GM04504 (cell line): ENCODE data around the gene CNN2.
A peak's percentile ranks its signal among the peaks of the same experiment; 100 is the strongest.

Source experiments
- DNase-seq: peaks from one replicate; pipeline ENCODE4 v3.0.0-alpha.2; 2012; ENCODE audit warnings: low read depth

CNN2 gene

GRCh38 chr19:1026783-1027649, 608 bp downstream of the CNN2 start:
- no peak for DNase-seq

GRCh38 chr19:1027650-1028061, 1.2 kb downstream of the CNN2 start:
- DNase-seq: no peak

- DNase-seq: peak; percentile 93
Measured at GRCh38 chr19:1028062-1028926, 1.9 kb downstream of the CNN2 start.

- no peak for DNase-seq
Measured at GRCh38 chr19:1032264-1032867, 6.0 kb downstream of the CNN2 start.

- DNase-seq: no peak
Measured at GRCh38 chr19:1035998-1036621, 9.7 kb downstream of the CNN2 start.

GRCh38 chr19:1037621-1038064, 11.2 kb downstream of the CNN2 start:
- DNase-seq: no peak

GRCh38 chr19:1038978-1039645, 12.7 kb downstream of the CNN2 start:
- DNase-seq: no peak

GRCh38 chr19:1039646-1040475, 13.5 kb downstream of the CNN2 start, which contains the start of gene ABCA7:
ABCA7 (plus strand) TSS chr19:1040107; CDS start chr19:1041362, 1,255 bp downstream.
- DNase-seq: peak; percentile 95

GRCh38 chr19:1040476-1041271, 14.3 kb downstream of the CNN2 start:
- peak; percentile 91 for DNase-seq

- DNase-seq: no peak
Measured at GRCh38 chr19:1041272-1041834, 14.9 kb downstream of the CNN2 start.

- no peak for DNase-seq
Measured at GRCh38 chr19:1041835-1042685, 15.7 kb downstream of the CNN2 start.

GRCh38 chr19:1042689-1043511, 16.5 kb downstream of the CNN2 start:
- DNase-seq: no peak

GRCh38 chr19:1045247-1045603, 18.8 kb downstream of the CNN2 start:
- DNase-seq: no peak

GRCh38 chr19:1046117-1046626, 19.8 kb downstream of the CNN2 start:
- DNase-seq: no peak

GRCh38 chr19:1046836-1047695, 20.7 kb downstream of the CNN2 start:
- DNase-seq: no peak

- DNase-seq: no peak
Measured at GRCh38 chr19:1047696-1048147, 21.3 kb downstream of the CNN2 start.
